Panc1 (cell line): ENCODE data around the gene HCST. TPM values are rescaled to one million over a fixed set of nuclear protein-coding genes. Genes with fewer than 3 reads are reported as not detected.

ENCODE experiments used
- ATAC-seq: fragments of 200-7000 bp; cut with Tn5 transposase; 2 replicates; pipeline ENCODE4 v1.9.1; 2020; ENCODE audit warnings: mild to moderate bottlenecking, moderate library complexity
- BruUV-seq: library from RNA; stranded (reverse); fragments of 400-500 nt; replicated peaks from 2 replicates; lab custom pipeline; 2021; lab: Mats Ljungman, UMichigan
- CTCF ChIA-PET: fragments of 300-600 bp; sonication (Branson Sonifier 250); formaldehyde crosslinking; loops from one replicate; lab custom pipeline; 2022; ENCODE audit warnings: antibody characterized with exemption; lab: Charles Lee
- POLR2A ChIA-PET: fragments of 300-600 bp; sonication (Branson Sonifier 250); formaldehyde crosslinking; loops from one replicate; lab custom pipeline; 2022; ENCODE audit warnings: antibody characterized with exemption; lab: Charles Lee
- DNase-seq: peaks from one replicate; pipeline ENCODE4 v3.0.0-alpha.2; 2010; ENCODE audit warnings: low read depth, low spot score
- H3K27ac ChIP-seq: 2 replicates; pipeline ENCODE4 v1.5.1; 2011; ENCODE audit warnings: mild to moderate bottlenecking, low read length, inconsistent platforms
- H3K27me3 ChIP-seq: fragments of 200-500 bp; sonication (Bioruptor generic); 2 replicates; pipeline ENCODE4 v1.6.0; 2014; ENCODE audit warnings: low read length, inconsistent platforms; ENCODE audit not compliant: control insufficient read depth, insufficient read depth
- H3K36me3 ChIP-seq: fragments of 200-500 bp; sonication (Bioruptor generic); 2 replicates; pipeline ENCODE4 v1.5.1; 2014; ENCODE audit warnings: inconsistent platforms, mild to moderate bottlenecking, low read length, moderate library complexity; ENCODE audit not compliant: control insufficient read depth, insufficient read depth
- H3K4me1 ChIP-seq: 2 replicates; pipeline ENCODE4 v1.5.1; 2011; ENCODE audit warnings: inconsistent platforms, mild to moderate bottlenecking, low read length, moderate library complexity; ENCODE audit not compliant: control insufficient read depth, insufficient read depth
- H3K4me3 ChIP-seq, 2 experiments: 2 replicates each; pipeline ENCODE4 v1.5.1; 2011 to 2012; ENCODE audit warnings: low read depth in 2 of 2, low read length in 2 of 2, mild to moderate bottlenecking in 2 of 2, inconsistent platforms in 1 of 2, moderate library complexity in 1 of 2
- H3K9me3 ChIP-seq: fragments of 200-500 bp; sonication (Bioruptor generic); 2 replicates; pipeline ENCODE4 v1.5.1; 2014; ENCODE audit warnings: low read depth, mild to moderate bottlenecking, inconsistent platforms, low read length, moderate library complexity; ENCODE audit not compliant: control insufficient read depth, insufficient read depth
- POLR2AphosphoS5 ChIP-seq: IDR thresholded peaks from 2 replicates; pipeline ENCODE4 v1.6.1; 2012; ENCODE audit warnings: mild to moderate bottlenecking, low read depth, low read length, moderate library complexity
- REST ChIP-seq, 2 experiments: IDR thresholded peaks; 2 replicates each; pipeline ENCODE4 v1.6.1; 2011 to 2012; ENCODE audit warnings: low read depth in 2 of 2, control low read depth in 1 of 2, low read length in 1 of 2, mild to moderate bottlenecking in 1 of 2, moderate library complexity in 1 of 2; ENCODE audit not compliant: insufficient read depth in 1 of 2
- SIN3A ChIP-seq: IDR thresholded peaks from 2 replicates; pipeline ENCODE4 v1.6.1; 2012; ENCODE audit warnings: low read depth, mild to moderate bottlenecking, low read length, moderate library complexity, borderline replicate concordance; ENCODE audit not compliant: insufficient read depth
- TCF7L2 ChIP-seq: IDR thresholded peaks from 2 replicates; pipeline ENCODE4 v1.6.1; 2011; ENCODE audit warnings: mild to moderate bottlenecking, low read depth, low read length, inconsistent platforms
- in situ Hi-C: cut with HindIII; loops from 2 replicates; pipeline ENCODE4 v1.10.0; 2016; ENCODE audit warnings: low sequenced_read_pairs, low pct_unique_long_range_greater_than_20kb
- intact Hi-C: fragments of 100-400 bp; cut with micrococcal nuclease; formaldehyde crosslinking; loops from one replicate; pipeline ENCODE4 v1.10.0; 2022; ENCODE audit not compliant: unreplicated experiment
- total RNA-seq: library from RNA; stranded (reverse); gene quantifications from one replicate; pipeline ENCODE4 v1.2.1, GENCODE V29; 2021; ENCODE audit not compliant: unreplicated experiment
- TF ChIP-seq, protein P1 (sequence below): fragments of 450-650 bp; IDR thresholded peaks from 2 replicates; pipeline ENCODE4 v1.5.1; 2017; ENCODE audit warnings: mild to moderate bottlenecking

HCST gene
- total RNA-seq, 1 experiment from 2014 or later = 2.9 TPM

GRCh38 chr19:35896643-35897040, 5.7 kb upstream of the HCST start:
- no TSS peak for BruUV-seq
- ChIA-PET POLR2A (no interaction called here), CTCF (no interaction called here)
- TF ChIP-seq POLR2AphosphoS5 (no peak), REST (IDR thresholded peaks at IDR 0.05; ENCODE audit: insufficient read depth in 1 of 2, low read depth in 2 of 2, low read length in 1 of 2) (no peak), TCF7L2 (no peak), SIN3A (no peak)
- TF ChIP-seq, protein P1, sequence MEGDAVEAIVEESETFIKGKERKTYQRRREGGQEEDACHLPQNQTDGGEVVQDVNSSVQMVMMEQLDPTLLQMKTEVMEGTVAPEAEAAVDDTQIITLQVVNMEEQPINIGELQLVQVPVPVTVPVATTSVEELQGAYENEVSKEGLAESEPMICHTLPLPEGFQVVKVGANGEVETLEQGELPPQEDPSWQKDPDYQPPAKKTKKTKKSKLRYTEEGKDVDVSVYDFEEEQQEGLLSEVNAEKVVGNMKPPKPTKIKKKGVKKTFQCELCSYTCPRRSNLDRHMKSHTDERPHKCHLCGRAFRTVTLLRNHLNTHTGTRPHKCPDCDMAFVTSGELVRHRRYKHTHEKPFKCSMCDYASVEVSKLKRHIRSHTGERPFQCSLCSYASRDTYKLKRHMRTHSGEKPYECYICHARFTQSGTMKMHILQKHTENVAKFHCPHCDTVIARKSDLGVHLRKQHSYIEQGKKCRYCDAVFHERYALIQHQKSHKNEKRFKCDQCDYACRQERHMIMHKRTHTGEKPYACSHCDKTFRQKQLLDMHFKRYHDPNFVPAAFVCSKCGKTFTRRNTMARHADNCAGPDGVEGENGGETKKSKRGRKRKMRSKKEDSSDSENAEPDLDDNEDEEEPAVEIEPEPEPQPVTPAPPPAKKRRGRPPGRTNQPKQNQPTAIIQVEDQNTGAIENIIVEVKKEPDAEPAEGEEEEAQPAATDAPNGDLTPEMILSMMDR = no peak
- Histone ChIP-seq H3K9me3 (no peaks in the 10 kb centered on the region), H3K4me1 (peaks cover 13% of the 10 kb centered on the region), H3K4me3 (no peak overlapping the region), H3K36me3 (no peaks in the 10 kb centered on the region), H3K27ac (no peak overlapping the region), H3K27me3 (no peaks in the 10 kb centered on the region)
- DNase-seq (no peak), ATAC-seq (no peak)
- in situ Hi-C loops (no loop called here), intact Hi-C loops (no loop called here)

- peak overlapping the region; percentile 90 for H3K27ac ChIP-seq
- H3K27me3 ChIP-seq = no peaks in the 10 kb centered on the region
- DNase-seq = no peak
- H3K36me3 ChIP-seq = no peaks in the 10 kb centered on the region
- intact Hi-C loops = no loop called here
- no peak for ATAC-seq
- ChIA-PET CTCF (no interaction called here), POLR2A (interaction anchor here (0.6 to 0.7 kb wide), 2 partner anchors 12 to 51 kb away, joined by 6 to 7 read pairs; no protein-coding TSS in a partner anchor)
- in situ Hi-C loops = no loop called here
- TF ChIP-seq SIN3A (no peak), TCF7L2 (no peak), POLR2AphosphoS5 (no peak), REST (IDR thresholded peaks at IDR 0.05; ENCODE audit: insufficient read depth in 1 of 2, low read depth in 2 of 2, low read length in 1 of 2) (no peak)
- TF ChIP-seq, protein P1 = no peak
- peaks cover 20% of the 10 kb centered on the region for H3K4me1 ChIP-seq
- peak overlapping the region; percentile 88 to 90 for H3K4me3 ChIP-seq
- no peaks in the 10 kb centered on the region for H3K9me3 ChIP-seq
- BruUV-seq = no TSS peak
Measured at GRCh38 chr19:35897706-35898451, 4.5 kb upstream of the HCST start.
